ENCODE results near the gene USP36.
"Not testable (repeated sequence)": the region's sequence is repeated elsewhere in the genome, so short reads cannot be mapped to it uniquely, and the experiment has no call there.

The USP36 gene

DNA sequence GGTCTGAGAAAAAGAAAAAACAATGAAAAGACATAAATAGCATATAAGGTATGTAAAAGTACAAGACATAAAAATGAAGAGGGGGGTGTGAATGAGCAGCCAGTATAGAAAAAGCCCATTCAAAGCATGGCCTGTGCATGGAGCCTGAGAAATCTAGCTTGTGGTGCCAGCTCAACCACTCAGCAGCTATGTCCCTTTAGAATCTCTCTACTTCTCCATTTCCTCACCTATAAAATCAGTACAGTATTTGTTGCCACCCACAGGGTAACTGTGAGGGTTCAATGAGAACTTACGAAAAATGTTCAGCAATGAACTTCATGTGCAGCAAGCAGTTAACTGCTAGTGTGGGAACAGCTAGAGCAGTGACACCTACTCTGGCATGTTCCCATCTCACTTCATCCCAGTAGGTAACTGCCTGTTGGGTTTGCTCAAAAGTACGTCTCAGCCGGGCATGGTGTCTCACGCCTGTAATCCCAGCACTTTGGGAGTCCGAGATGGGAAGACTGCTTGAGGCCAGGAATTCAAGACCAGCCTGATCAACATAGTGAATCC, 73.8 kb downstream of the USP36 start:
- no peak overlapping the region for H3K27ac Mint-ChIP-seq
- H3K27me3 Mint-ChIP-seq, result no peaks in the 10 kb centered on the region
- peaks cover 33% of the 10 kb centered on the region for H3K4me1 Mint-ChIP-seq
- no peaks in the 10 kb centered on the region for H3K9me3 Mint-ChIP-seq
- H3K4me3 Mint-ChIP-seq, result no peak overlapping the region
- ATAC-seq, result peak; percentile 75
- peaks cover 14% of the 10 kb centered on the region for H3K36me3 Mint-ChIP-seq

DNA sequence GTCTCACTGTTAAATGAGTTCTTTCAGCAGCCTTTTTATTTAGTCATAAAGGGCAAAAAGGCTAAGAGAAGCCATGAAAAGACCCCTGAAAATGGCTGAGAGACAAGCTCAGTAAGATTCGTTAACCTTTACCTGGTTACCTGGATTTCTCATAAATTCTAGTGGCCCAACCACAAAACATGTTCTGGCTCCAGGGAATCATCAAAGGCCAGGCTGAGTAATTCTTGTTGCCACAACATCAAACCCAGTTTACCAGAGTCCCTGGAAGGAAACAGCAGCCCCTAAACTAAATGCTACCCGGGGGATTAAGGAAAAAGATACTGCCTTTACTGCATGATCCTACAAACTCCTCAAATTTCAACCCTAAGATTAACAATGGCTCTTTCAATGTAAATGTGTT, 74.4 kb downstream of the USP36 start:
- Mint-ChIP-seq H3K9me3 (no peaks in the 10 kb centered on the region), H3K4me1 (peaks cover 32% of the 10 kb centered on the region), H3K36me3 (peaks cover 13% of the 10 kb centered on the region), H3K27ac (no peak overlapping the region), H3K4me3 (no peak overlapping the region), H3K27me3 (no peaks in the 10 kb centered on the region)
- ATAC-seq, result no peak

DNA sequence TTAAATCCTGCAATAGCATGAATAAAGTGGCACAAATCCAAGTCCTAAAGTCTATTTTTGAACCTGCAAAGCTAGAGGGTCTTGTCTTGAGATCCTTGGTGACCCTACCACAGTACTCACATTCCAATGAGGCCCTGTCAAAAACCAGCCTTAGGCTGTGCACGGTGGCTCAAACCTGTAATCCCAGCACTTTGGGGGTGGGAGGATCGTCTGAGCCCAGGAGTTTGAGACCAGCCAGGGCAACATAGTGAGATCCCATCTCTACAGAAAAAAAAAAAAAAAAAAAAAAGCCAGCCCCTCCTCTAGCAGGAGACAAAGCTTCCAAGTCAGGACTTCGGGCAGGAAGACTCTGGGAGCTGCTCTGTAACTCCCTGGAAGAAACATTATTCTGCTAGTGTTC, 74.8 kb downstream of the USP36 start:
- Mint-ChIP-seq H3K27me3 (no peaks in the 10 kb centered on the region), H3K4me1 (peaks cover 32% of the 10 kb centered on the region), H3K9me3 (no peaks in the 10 kb centered on the region), H3K4me3 (no peak overlapping the region), H3K27ac (no peak overlapping the region), H3K36me3 (peaks cover 13% of the 10 kb centered on the region)
- no peak for ATAC-seq

DNA sequence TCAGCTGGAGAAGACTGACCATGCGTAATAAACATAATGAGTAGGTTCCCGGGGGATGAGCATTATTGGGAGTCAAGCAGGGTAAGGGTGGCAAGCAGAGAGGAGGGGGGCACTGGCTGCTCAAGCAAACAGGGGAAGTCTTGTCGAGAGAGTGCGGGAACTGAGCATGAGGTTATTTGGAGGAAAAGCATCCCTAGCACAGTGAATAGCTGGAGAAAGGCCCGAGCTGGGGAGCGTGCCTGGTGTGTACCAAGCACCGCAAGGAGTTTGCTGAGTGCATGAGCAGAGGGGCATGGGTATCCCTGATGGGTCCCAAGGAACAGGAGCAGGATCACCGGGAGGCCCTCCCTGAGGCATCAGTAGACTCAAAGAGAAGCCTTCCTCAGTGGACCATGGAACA, 75.7 kb downstream of the USP36 start:
- H3K9me3 Mint-ChIP-seq, result no peaks in the 10 kb centered on the region
- H3K4me1 Mint-ChIP-seq, result peaks cover 33% of the 10 kb centered on the region
- no peaks in the 10 kb centered on the region for H3K27me3 Mint-ChIP-seq
- H3K36me3 Mint-ChIP-seq, result peaks cover 13% of the 10 kb centered on the region
- peak overlapping the region; percentile 5 for H3K4me3 Mint-ChIP-seq
- peak overlapping the region; percentile 17 for H3K27ac Mint-ChIP-seq
- no peak for ATAC-seq

DNA sequence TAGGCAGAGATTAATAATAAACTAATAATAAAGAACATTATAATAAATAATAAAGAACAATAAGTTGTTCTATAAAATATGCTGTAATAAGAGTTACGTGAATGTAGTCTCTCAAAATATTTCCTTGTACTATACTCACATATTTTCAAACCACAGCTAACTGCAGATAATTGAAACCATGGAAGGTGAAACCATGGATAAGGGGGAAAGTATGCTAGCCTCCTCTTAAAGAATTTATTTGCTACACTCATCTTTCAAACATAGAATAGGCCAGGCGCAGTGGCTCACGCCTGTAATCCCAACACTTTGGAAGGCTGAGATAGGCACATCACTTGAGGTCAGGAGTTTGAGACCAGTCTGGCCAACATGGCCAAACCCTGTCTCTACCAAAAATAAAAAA, 77.1 kb downstream of the USP36 start:
- Mint-ChIP-seq H3K4me3 (no peak overlapping the region), H3K4me1 (peaks cover 46% of the 10 kb centered on the region), H3K27ac (no peak overlapping the region), H3K9me3 (no peaks in the 10 kb centered on the region), H3K36me3 (peaks cover 13% of the 10 kb centered on the region), H3K27me3 (no peaks in the 10 kb centered on the region)
- no peak for ATAC-seq

DNA sequence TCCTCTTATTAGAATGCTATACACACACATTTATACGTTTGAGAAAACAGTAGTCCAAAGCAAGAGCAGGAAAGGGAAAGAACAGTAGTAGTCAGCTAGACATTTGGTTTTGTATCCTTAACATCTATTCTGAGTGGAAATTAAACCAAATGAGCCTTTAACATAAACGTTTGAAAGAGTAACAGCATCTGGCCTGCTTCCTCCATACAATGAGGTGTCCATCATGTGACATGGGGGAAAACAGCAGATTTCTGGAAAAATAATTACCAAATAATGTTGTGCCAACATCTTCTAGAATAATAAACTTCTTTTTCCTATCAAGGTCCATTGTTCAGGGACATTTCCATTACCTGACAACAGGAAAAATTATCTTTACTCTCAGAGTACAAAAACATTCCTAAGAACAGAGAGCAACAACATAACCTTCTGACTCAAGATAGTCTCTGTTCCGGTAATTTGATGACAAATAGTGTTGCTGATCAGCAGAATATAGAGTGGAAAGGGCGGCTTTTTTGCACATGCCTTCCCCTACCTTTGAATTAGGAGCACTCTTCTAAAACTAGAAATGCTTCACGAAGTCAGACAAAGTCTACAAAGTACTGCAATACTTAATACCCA, 78.7 kb downstream of the USP36 start:
- no peak for ATAC-seq
- Mint-ChIP-seq H3K36me3 (peaks cover 13% of the 10 kb centered on the region), H3K4me1 (peaks cover 58% of the 10 kb centered on the region), H3K4me3 (no peak overlapping the region), H3K27ac (peak overlapping the region; percentile 33), H3K9me3 (no peaks in the 10 kb centered on the region), H3K27me3 (no peaks in the 10 kb centered on the region)

DNA sequence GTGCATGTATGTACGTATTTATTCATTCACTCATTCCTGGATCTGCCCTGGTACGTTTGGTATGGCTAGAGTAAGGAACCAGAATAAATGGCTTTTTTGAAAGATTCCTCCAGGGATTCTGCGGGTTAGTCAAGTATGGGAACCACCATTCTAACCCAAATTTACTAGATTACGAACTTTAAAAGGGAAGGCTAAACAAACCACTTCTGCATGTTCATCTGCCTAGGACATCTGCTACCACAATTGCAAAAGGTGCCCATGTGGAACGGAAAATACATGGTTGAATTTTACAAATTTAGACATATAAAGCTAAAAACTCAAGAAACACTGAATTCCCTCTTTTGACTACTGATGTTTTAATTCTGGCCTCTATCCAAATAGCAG, 80.7 kb downstream of the USP36 start:
- peaks cover 18% of the 10 kb centered on the region for H3K36me3 Mint-ChIP-seq
- H3K4me1 Mint-ChIP-seq, result peaks cover 70% of the 10 kb centered on the region
- H3K27me3 Mint-ChIP-seq, result no peaks in the 10 kb centered on the region
- H3K27ac Mint-ChIP-seq, result peak overlapping the region; percentile 85
- no peak for ATAC-seq
- H3K9me3 Mint-ChIP-seq, result no peaks in the 10 kb centered on the region
- peak overlapping the region; percentile 48 for H3K4me3 Mint-ChIP-seq

DNA sequence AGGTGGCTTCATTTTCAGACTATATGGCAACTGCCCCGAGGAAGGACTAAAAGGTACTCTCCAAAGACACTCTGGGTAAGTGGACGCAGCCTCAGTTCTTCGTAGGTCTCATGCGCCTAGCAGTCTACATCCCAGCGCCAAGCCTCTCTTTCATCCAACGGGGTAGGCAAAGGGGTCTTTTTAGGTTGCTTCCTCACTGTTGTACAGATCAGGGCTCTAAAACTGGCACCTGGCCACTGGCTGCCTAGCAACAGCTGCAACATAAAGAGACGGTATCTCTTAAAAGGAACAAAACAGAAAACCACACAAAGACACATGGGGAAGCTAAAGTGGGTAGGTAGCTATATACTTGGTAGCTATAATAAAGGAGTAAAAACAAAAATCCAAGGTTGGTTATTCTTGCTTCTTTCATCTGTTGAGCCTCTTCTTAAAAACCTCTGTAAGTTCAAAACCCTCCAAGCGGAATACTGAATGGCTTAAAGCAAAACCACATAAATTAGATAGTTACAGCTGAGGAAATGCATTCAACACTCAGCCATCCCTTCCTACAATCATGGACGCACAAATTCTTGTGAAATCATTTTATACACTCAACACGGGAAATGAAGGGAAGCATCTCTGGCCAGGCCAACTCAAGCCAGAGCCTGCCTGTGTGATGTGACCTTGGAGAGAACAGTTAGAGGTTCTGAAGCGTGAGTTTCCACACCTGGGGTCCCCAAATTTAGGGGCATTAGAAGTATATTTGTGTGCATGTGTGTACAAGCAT, 81.2 kb downstream of the USP36 start:
- peak; percentile 97 for ATAC-seq
- H3K9me3 Mint-ChIP-seq, result no peaks in the 10 kb centered on the region
- H3K4me3 Mint-ChIP-seq, result peak overlapping the region; percentile 48
- no peaks in the 10 kb centered on the region for H3K27me3 Mint-ChIP-seq
- peaks cover 12% of the 10 kb centered on the region for H3K36me3 Mint-ChIP-seq
- H3K4me1 Mint-ChIP-seq, result peaks cover 64% of the 10 kb centered on the region
- peak overlapping the region; percentile 85 for H3K27ac Mint-ChIP-seq

DNA sequence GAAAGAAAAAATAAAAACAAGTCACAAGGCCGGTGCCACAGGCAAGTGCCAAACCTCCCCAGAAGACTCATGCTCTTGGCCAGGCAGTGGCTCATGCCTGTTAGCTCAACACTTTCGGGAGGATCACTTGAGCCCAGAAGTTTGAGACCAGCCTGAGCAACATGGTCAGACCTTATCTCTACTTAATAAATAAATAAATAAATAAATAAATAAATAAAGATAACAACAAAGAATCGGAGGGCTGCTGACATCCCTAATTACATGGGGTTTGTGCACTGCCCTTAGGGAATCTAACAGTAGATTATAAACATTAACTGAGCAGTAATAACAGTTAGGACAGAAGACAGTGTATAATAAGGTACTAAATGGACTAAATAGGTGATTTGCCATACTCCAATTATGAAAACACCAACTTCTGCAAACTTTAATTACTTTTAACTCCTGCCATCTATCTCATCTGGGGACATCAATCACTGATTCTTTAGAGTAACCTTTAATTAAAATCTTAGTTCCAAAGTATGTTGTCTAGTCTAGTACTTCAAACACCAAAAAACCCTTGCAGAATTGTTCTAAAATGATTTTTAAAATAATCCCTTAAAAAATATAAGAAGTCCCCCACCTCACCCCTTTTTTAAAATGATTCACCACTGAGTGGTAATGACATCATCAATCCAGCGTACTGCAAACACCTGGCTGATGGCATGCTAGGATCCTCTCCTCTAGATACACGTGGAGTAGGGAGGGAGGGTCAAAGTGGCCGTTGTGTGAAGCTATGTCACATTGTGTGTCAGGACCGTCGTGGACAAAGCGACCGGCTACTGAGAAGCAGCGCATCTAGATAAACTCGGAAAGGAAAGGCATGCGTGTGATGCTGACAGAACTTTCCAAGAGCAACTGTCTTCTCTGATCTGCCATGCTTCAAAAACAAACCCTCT, 87.0 kb downstream of the USP36 start:
- Mint-ChIP-seq H3K36me3 (peaks cover 6% of the 10 kb centered on the region), H3K27me3 (no peaks in the 10 kb centered on the region), H3K9me3 (no peaks in the 10 kb centered on the region), H3K4me1 (peaks cover 79% of the 10 kb centered on the region), H3K4me3 (no peak overlapping the region), H3K27ac (no peak overlapping the region)
- ATAC-seq, result no peak

DNA sequence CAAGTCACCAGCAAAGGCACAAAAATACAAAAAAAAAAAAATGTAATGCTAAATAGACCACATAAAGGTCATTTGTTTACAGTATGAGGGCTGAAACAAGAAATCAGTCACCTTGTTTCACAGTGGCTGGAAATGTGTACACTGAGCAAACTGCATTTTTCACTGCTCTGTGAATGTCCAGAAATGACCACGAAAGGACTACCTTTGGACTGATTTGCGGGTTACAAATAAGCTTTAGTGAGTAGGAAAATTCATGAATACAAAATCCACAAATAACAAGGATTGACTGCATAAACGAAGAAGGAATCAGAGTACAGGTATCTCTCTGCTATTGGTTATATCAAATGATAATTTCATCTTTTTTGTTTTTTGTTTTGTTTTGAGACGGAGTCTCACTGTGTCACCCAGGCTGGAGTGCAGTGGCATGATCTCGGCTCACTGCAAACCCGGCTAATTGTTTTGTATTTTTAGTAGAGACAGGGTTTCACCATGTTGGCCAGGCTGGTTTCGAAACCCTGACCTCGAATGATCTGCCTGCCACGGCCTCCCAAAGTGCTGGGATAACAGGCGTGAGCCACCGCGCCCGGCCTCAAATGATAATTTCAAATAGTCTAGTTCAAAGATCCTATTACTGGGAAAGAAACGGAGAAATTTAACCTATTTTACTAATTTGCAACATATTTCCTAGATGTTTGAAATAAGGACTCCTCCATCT, 89.0 kb downstream of the USP36 start:
- H3K9me3 Mint-ChIP-seq, result no peaks in the 10 kb centered on the region
- peaks cover 6% of the 10 kb centered on the region for H3K36me3 Mint-ChIP-seq
- H3K4me3 Mint-ChIP-seq, result no peak overlapping the region
- no peak for ATAC-seq
- no peaks in the 10 kb centered on the region for H3K27me3 Mint-ChIP-seq
- peak overlapping the region; percentile 75 for H3K27ac Mint-ChIP-seq
- H3K4me1 Mint-ChIP-seq, result peaks cover 83% of the 10 kb centered on the region

DNA sequence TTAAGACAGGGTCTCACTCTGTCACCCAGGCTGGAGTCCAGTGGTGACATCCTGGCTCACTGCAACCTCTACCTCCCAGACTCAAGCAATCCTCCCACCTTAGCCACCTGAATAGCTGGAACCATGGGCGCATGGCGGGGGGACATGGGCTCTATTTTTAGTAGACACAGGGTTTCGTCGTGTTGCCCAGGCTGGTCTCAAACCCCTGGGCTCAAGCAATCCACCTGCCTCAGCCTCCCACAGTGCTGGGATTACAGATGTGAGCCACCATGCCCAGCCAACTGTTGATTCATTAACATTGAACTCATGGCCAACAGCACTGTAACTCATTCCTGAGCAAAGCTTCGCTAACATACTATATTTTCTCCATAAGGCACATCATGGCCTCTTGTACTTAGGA, 89.6 kb downstream of the USP36 start:
- Mint-ChIP-seq H3K4me1 (peaks cover 86% of the 10 kb centered on the region), H3K27ac (peak overlapping the region; percentile 75)
- ATAC-seq, H3K36me3 Mint-ChIP-seq, H3K4me3 Mint-ChIP-seq, H3K27me3 Mint-ChIP-seq, H3K9me3 Mint-ChIP-seq: not testable (repeated sequence)

DNA sequence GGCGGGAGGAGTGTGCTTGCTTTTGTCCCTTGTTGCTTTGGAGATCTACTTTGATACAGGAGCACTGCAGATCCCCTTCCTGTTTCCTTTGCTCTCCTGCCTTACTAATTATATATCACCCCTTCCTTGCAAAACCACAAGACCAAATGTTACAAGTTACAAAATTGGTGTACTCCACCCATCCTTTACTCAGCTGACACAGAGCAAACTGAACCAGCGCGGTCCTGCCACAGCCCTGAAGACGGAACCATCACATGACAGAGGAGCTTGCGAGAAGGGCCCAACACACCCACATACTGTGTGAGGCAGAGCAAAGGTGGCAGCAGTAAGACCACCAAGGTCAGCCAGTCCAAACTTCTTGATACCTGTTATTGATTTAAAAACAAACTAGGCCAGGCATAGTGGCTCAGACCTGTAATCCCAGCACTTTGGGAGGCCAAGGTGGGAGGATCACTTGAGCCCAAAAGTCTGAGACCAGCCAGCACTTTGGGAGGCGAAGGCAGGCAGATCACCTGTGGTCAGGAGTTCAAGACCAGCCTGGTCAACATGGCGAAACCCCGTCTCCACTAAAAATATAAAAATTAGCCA, 91.8 kb downstream of the USP36 start:
- Mint-ChIP-seq H3K27me3 (no peaks in the 10 kb centered on the region), H3K36me3 (peaks cover 7% of the 10 kb centered on the region), H3K9me3 (no peaks in the 10 kb centered on the region), H3K27ac (peak overlapping the region; percentile 75), H3K4me1 (peaks cover 94% of the 10 kb centered on the region), H3K4me3 (peak overlapping the region; percentile 43)
- peak; percentile 96 for ATAC-seq

DNA sequence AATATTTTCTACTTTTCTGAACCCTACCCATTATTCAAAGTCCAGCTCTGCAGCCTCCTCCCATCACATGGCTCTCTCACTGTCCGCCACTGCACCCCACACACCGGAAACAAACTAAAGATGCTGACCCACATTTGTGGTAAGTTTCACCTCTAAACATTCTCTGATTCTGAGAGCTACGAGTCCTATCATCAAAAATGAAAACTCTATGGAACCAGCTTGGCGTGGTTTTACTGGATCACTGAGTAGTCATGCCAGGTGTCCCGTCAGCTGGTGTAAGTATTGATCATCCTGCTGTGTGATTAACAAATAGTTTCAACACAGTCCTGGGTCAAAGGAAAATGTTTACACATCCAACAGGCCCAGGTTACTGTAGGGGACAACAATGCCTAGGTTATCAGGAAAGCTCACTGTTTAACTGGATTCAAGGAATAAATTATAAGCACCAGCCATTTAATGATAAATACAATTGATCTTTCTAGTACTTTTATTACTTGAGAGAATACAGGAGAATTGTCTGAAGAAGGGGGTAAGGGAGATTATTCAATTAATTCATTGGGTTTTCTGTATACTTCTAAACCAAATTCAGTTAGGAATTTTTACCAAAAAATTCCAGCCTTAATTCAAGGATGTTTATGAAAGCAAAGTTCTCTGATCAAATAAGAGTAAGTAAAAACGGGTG, 92.4 kb downstream of the USP36 start:
- Mint-ChIP-seq H3K36me3 (peaks cover 11% of the 10 kb centered on the region), H3K27ac (peak overlapping the region; percentile 75), H3K4me3 (peak overlapping the region; percentile 49), H3K9me3 (no peaks in the 10 kb centered on the region), H3K27me3 (no peaks in the 10 kb centered on the region), H3K4me1 (peaks cover 93% of the 10 kb centered on the region)
- ATAC-seq, result peak; percentile 53

DNA sequence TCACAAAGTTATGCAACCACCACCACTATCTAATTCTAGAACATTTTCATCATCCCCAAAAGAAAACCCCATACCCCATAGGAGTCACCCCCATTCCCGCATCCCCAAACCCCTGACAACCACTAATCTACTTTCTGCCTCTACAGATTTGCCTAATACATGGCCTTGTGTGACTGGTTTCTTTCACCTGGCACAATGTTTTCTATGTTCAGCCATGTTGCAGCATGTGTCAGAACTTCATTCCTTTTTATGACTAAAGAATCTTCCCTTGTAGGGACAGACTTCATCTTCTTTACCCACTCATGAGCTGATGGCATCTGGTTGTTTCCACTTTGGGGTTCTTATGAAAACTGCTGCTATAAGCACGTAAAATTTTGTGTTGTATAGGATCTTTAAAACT, 93.1 kb downstream of the USP36 start:
- Mint-ChIP-seq H3K27me3 (no peaks in the 10 kb centered on the region), H3K36me3 (peaks cover 14% of the 10 kb centered on the region), H3K4me1 (peaks cover 92% of the 10 kb centered on the region), H3K27ac (peak overlapping the region; percentile 75), H3K4me3 (no peak overlapping the region), H3K9me3 (no peaks in the 10 kb centered on the region)
- ATAC-seq, result no peak

Measured in stimulated activated memory B cell treated with anti-CD40 and anti-IgM and Interleukin-4, amounts not matched to agents 10 μg/mL and 1 μg/mL and 100 μg/mL, for 72 hours (primary cell).